RWPE2 (cell line): Measurements from ENCODE around the gene ACTBL2.

Experiments used
- ATAC-seq: fragments of 200-7000 bp; cut with Tn5 transposase; 3 replicates; pipeline ENCODE4 v1.9.1; 2021; ENCODE audit warnings: low read depth
- DNase-seq: peaks from one replicate; pipeline ENCODE4 v3.0.0-alpha.2; 2020; ENCODE audit warnings: low spot score
- H3K27ac ChIP-seq: fragments of 450-650 bp; 2 replicates; pipeline ENCODE4 v1.5.1; 2017; ENCODE audit warnings: mild to moderate bottlenecking; ENCODE audit not compliant: poor library complexity, severe bottlenecking
- H3K27me3 ChIP-seq: fragments of 250-450 bp; sonication (Bioruptor Pico); 2 replicates; pipeline ENCODE4 v1.5.1; 2021; ENCODE audit warnings: mild to moderate bottlenecking, moderate library complexity; ENCODE audit not compliant: insufficient read depth, poor library complexity, severe bottlenecking
- H3K36me3 ChIP-seq: fragments of 250-450 bp; sonication (Bioruptor Pico); 2 replicates; pipeline ENCODE4 v1.5.1; 2020; ENCODE audit warnings: low read depth, mild to moderate bottlenecking, moderate library complexity
- H3K4me1 ChIP-seq: fragments of 250-450 bp; sonication (Bioruptor Pico); 2 replicates; pipeline ENCODE4 v1.5.1; 2021; ENCODE audit warnings: mild to moderate bottlenecking, moderate library complexity; ENCODE audit not compliant: insufficient read depth, poor library complexity, severe bottlenecking
- H3K4me3 ChIP-seq: fragments of 250-450 bp; sonication (Bioruptor Pico); 2 replicates; pipeline ENCODE4 v1.5.1; 2021; ENCODE audit warnings: mild to moderate bottlenecking, moderate library complexity; ENCODE audit not compliant: severe bottlenecking
- H3K9me3 ChIP-seq: fragments of 250-450 bp; sonication (Bioruptor Pico); 2 replicates; pipeline ENCODE4 v1.5.1; 2021; ENCODE audit warnings: mild to moderate bottlenecking, moderate library complexity; ENCODE audit not compliant: severe bottlenecking
- TF ChIP-seq, protein P1 (sequence below): fragments of 450-650 bp; IDR thresholded peaks from one replicate; pipeline ENCODE4 v1.5.1; 2017; ENCODE audit warnings: mild to moderate bottlenecking, moderate library complexity; ENCODE audit not compliant: poor library complexity, severe bottlenecking

The ACTBL2 gene

DNA sequence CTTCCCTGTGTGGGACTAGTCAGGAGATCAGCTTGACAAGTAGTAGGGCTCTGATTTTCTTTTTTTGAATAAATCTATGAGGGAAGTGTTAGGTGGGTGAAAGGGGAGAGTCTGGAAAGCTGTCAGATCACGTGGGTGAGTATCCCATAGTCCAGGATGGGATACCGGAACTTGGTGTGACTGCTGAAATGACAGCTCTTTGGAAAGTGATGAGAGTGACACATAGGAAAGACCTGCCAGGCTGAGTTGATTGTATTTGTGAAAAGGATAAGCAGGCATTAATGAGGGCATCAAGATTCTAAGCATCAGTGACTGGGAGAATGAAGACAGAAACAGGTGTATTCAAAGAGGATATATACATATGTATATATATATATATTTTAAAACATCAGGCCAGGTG lies 35.6 kb downstream of the ACTBL2 start:
- H3K4me1 ChIP-seq = peaks cover 8% of the 10 kb centered on the region
- H3K27ac ChIP-seq = no peak overlapping the region
- no peak overlapping the region for H3K4me3 ChIP-seq
- no peaks in the 10 kb centered on the region for H3K27me3 ChIP-seq
- H3K36me3 ChIP-seq = no peaks in the 10 kb centered on the region
- no peak for DNase-seq
- no peak for ATAC-seq
- no peaks in the 10 kb centered on the region for H3K9me3 ChIP-seq
- TF ChIP-seq, protein P1, sequence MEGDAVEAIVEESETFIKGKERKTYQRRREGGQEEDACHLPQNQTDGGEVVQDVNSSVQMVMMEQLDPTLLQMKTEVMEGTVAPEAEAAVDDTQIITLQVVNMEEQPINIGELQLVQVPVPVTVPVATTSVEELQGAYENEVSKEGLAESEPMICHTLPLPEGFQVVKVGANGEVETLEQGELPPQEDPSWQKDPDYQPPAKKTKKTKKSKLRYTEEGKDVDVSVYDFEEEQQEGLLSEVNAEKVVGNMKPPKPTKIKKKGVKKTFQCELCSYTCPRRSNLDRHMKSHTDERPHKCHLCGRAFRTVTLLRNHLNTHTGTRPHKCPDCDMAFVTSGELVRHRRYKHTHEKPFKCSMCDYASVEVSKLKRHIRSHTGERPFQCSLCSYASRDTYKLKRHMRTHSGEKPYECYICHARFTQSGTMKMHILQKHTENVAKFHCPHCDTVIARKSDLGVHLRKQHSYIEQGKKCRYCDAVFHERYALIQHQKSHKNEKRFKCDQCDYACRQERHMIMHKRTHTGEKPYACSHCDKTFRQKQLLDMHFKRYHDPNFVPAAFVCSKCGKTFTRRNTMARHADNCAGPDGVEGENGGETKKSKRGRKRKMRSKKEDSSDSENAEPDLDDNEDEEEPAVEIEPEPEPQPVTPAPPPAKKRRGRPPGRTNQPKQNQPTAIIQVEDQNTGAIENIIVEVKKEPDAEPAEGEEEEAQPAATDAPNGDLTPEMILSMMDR = no peak

DNA sequence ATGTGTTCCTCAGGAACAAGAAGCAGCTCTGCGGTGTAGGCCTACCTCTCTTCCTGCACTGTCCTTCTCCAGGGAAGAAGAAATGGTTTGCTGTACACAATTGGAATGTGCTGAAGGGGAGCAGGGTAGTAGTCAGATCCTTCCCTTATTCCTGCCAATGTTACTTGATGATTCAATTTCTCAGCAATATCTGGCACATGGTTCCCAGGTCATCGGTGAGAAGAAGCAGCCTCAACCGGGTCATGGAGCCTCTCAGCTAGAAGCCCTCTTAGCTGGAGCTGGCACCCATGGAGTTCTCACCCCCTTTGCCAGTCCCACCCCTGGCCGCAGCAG lies 36.9 kb downstream of the ACTBL2 start:
- H3K27ac ChIP-seq = no peak overlapping the region
- DNase-seq (no peak), ATAC-seq (no peak)
- H3K36me3 ChIP-seq = no peaks in the 10 kb centered on the region
- TF ChIP-seq, protein P1 = no peak
- H3K4me1 ChIP-seq = peaks cover 19% of the 10 kb centered on the region
- H3K9me3 ChIP-seq = no peaks in the 10 kb centered on the region
- no peak overlapping the region for H3K4me3 ChIP-seq
- H3K27me3 ChIP-seq = no peaks in the 10 kb centered on the region

DNA sequence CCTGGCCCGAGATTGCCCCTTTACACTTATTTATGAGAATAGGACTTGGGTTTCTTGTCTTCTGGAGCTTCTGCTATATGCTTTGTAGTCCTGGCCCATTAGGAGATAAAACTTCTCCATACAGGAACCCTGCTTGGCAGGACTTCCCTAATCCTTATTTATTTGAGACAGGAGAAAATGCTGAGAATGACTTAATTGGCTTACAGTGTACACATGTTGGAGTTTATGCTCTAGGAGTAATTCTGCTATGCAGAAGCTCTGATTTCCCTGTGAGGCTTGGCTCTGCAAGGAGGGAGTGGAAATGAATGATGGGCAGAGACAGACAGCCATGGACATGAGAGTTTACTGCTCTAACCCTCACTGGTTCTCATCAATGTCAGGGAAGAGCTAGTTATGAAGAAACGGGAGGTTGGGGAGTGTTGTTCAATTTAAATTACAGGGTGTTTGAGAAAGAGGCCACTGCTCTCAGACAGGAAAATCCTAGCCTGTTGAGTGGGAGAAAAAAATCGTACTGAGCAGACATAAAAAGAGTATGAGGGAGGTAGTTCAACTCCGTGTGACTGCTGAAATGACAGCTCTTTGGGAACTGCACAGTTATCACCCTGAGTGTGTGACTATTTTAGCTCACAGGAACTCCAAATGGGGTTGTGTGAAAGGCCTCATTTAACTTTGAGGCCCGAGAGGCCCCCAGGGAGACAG lies 37.5 kb downstream of the ACTBL2 start:
- no peak overlapping the region for H3K27ac ChIP-seq
- H3K4me3 ChIP-seq = no peak overlapping the region
- ATAC-seq (no peak), DNase-seq (no peak)
- peaks cover 19% of the 10 kb centered on the region for H3K4me1 ChIP-seq
- TF ChIP-seq, protein P1 = no peak
- H3K27me3 ChIP-seq = no peaks in the 10 kb centered on the region
- no peaks in the 10 kb centered on the region for H3K36me3 ChIP-seq
- H3K9me3 ChIP-seq = no peaks in the 10 kb centered on the region

DNA sequence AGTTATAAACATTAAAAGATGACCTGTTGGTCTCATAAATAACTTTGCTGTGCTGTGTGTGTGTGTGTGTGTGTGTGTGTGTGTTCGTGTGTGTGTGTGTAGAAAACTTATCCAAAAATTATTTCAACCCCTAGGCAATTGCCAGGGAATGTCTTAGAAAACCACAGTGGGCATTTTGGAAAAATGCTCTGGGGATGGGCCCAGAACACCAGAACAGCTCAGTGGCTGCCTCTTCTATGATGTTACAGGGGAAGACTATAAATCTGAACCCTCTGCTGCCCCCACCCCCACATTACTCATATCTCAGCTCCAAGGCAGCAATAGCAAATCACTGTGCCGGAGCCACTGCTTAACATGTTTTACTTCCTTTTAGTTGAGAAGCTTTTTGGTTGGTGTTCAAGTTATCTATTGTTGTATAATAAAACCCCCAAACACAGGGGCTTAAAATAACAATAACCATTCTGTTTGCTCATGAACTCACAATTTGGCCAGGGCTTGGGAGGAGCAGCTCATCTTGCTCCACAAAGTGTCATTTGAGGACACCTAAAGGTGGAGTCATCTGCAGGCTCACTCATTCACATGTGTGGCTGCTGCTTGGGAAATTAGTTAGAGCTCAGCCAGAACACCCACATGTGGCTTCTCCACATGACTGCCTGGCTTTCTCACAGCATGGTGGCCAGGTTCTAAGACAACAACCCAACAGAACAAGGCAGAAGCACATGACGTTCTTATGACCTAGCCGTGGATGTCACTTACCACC lies 40.4 kb downstream of the ACTBL2 start:
- DNase-seq (no peak), ATAC-seq (peak; percentile 69)
- Histone ChIP-seq H3K27me3 (no peaks in the 10 kb centered on the region), H3K36me3 (no peaks in the 10 kb centered on the region), H3K27ac (peak overlapping the region; percentile 59), H3K4me3 (no peak overlapping the region), H3K4me1 (peaks cover 19% of the 10 kb centered on the region), H3K9me3 (no peaks in the 10 kb centered on the region)
- TF ChIP-seq, protein P1 = no peak

DNA sequence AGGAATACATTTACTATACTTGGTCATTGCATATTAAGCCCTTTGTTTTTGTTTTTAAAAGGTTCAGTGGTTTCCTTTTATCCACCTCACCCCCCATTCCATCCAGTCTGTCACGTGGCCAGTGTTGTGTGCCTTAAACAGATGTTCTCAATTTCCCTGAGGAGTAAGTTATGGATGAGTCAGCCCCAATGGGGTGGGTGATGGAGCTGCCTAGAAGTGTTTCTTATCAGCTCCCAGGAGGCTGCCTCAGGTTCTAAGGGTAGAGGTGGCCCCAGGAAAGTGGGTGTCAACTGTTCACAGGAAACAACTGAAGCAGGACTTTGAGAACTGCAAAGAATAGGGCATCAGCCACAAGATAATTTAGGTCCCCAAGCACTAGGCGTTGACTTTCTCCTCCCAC lies 41.1 kb downstream of the ACTBL2 start:
- ATAC-seq (peak; percentile 83), DNase-seq (peak; percentile 71)
- Histone ChIP-seq H3K4me1 (peaks cover 21% of the 10 kb centered on the region), H3K27ac (peak overlapping the region; percentile 59), H3K4me3 (no peak overlapping the region), H3K36me3 (no peaks in the 10 kb centered on the region), H3K27me3 (no peaks in the 10 kb centered on the region), H3K9me3 (no peaks in the 10 kb centered on the region)
- TF ChIP-seq, protein P1 = no peak
